HG03575 (cell line): Measurements from ENCODE around the gene MPI.

ENCODE experiments used
- ATAC-seq: cut with Tn5 transposase; IDR thresholded peaks from one replicate; pipeline ENCODE4 v1.9.1; 2021; ENCODE audit not compliant: unreplicated experiment, insufficient number of reproducible peaks, low FRiP score; ENCODE audit errors: extremely low read depth

Gene MPI

GRCh38 chr15:74889883-74890664 is at the start of gene MPI:
Gene MPI (plus strand): TSS chr15:74890042. CDS start chr15:74890074, 32 bp downstream.
- no peak for ATAC-seq

GRCh38 chr15:74840851-74841775 is 48.7 kb upstream of the MPI start:
- ATAC-seq: no peak

- no peak for ATAC-seq
These were observed 47.9 kb upstream of the MPI start for GRCh38 chr15:74841891-74842373.

GRCh38 chr15:74842581-74843444 is 47.0 kb upstream of the MPI start, which contains the start of gene ULK3:
Gene ULK3 (minus strand): TSS chr15:74843156. CDS start chr15:74843105, 51 bp downstream.
- no peak for ATAC-seq

GRCh38 chr15:74843445-74843828 is 46.4 kb upstream of the MPI start:
- ATAC-seq: no peak

- ATAC-seq: no peak
These were observed 45.9 kb upstream of the MPI start for GRCh38 chr15:74843891-74844299.

- ATAC-seq: no peak
These were observed 45.3 kb upstream of the MPI start for GRCh38 chr15:74844319-74845207.

- no peak for ATAC-seq
These were observed 44.7 kb upstream of the MPI start for GRCh38 chr15:74845208-74845568.

GRCh38 chr15:74845581-74845980 is 44.3 kb upstream of the MPI start:
- ATAC-seq: no peak

GRCh38 chr15:74847432-74847831 is 42.4 kb upstream of the MPI start:
- no peak for ATAC-seq

- ATAC-seq: no peak
These were observed 39.4 kb upstream of the MPI start for GRCh38 chr15:74850393-74850792.

- ATAC-seq: no peak
These were observed 37.9 kb upstream of the MPI start for GRCh38 chr15:74851960-74852359.

GRCh38 chr15:74854453-74855022 is 35.3 kb upstream of the MPI start:
- no peak for ATAC-seq

GRCh38 chr15:74855857-74856256 is 34.0 kb upstream of the MPI start:
- ATAC-seq: no peak

- no peak for ATAC-seq
These were observed 33.3 kb upstream of the MPI start for GRCh38 chr15:74856537-74856936.

- no peak for ATAC-seq
These were observed 32.7 kb upstream of the MPI start for GRCh38 chr15:74857082-74857655.

- ATAC-seq: no peak
These were observed 32.0 kb upstream of the MPI start for GRCh38 chr15:74857671-74858368.
